Measurements from ENCODE around the gene ZBTB42. TPM values are rescaled to one million over a fixed set of nuclear protein-coding genes. Genes with fewer than 3 reads are reported as not detected.

Gene ZBTB42
- total RNA-seq, 4 donors from 2014 or later, result 5.9 to 12.3 (median 6.7) TPM

GRCh38 chr14:104757238-104757585 is 43.7 kb upstream of the ZBTB42 start:
- H3K4me1 ChIP-seq, result peaks cover 0 to 28% (median 14%) of the 10 kb centered on the region in 4 donors
- no peak overlapping the region for H3K27ac ChIP-seq
- H3K36me3 ChIP-seq, result peaks cover 0 to 71% (median 3%) of the 10 kb centered on the region in 3 donors
- no peak overlapping the region for H3K4me3 ChIP-seq
- no peaks in the 10 kb centered on the region for H3K27me3 ChIP-seq
- no peaks in the 10 kb centered on the region for H3K9me3 ChIP-seq
- TF ChIP-seq POLR2A (IDR thresholded peaks at IDR 0.05) (no peak), CTCF (IDR thresholded peaks at IDR 0.05) (no peak), EP300 (IDR thresholded peaks at IDR 0.05) (no peak)
- WGBS, 2 donors, result 78 to 87% methylated on average over 10 of the region's 10 CpGs
- DNase-seq (ENCODE audit: low spot score in 2 of 2), result no peak

DNA sequence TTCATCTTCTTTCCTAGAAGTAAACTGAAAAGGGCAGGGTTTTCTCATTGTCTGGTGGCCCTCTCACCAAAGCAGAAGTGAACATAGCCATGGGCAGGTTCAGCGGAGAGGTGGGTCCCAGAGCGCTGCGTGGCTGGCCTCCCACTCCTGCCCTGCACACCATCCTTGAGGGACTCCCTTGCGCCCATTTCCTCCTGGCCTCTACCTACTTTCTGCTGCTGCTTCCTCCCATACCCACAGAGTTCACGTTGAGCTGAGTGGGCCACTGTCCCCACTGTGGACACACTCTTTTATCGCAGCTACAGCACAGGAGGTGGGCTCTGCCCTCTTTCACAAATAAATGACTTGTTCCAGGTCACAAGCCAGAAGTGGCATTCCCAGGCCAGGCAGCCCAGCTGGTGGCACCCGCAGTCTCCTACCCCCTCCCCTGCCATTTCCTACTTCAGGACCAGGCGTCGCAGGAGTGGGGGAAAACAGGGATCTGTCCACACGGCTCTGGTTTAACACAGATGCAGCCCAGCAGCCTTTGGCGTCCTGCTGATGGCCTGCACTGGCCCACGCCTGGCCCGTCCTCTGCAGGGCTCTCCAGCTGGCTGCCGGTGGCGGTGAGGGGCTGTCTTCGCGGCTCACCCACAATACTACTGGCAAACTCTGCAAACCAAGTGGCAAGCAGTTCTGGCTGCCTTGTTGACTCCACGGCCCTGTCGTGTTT is 43.1 kb upstream of the ZBTB42 start:
- Histone ChIP-seq H3K4me1 (peaks cover 0 to 26% (median 13%) of the 10 kb centered on the region in 4 donors), H3K9me3 (no peaks in the 10 kb centered on the region), H3K27me3 (no peaks in the 10 kb centered on the region), H3K27ac (no peak overlapping the region), H3K4me3 (no peak overlapping the region), H3K36me3 (peaks cover 0 to 75% (median 3%) of the 10 kb centered on the region in 3 donors)
- no peak for DNase-seq (ENCODE audit: low spot score in 2 of 2)
- 87 to 92% methylated on average over 14 to 19 of the region's 19 CpGs for WGBS, 2 donors
- TF ChIP-seq CTCF (IDR thresholded peaks at IDR 0.05) (no peak), EP300 (IDR thresholded peaks at IDR 0.05) (no peak), POLR2A (IDR thresholded peaks at IDR 0.05) (no peak)

DNA sequence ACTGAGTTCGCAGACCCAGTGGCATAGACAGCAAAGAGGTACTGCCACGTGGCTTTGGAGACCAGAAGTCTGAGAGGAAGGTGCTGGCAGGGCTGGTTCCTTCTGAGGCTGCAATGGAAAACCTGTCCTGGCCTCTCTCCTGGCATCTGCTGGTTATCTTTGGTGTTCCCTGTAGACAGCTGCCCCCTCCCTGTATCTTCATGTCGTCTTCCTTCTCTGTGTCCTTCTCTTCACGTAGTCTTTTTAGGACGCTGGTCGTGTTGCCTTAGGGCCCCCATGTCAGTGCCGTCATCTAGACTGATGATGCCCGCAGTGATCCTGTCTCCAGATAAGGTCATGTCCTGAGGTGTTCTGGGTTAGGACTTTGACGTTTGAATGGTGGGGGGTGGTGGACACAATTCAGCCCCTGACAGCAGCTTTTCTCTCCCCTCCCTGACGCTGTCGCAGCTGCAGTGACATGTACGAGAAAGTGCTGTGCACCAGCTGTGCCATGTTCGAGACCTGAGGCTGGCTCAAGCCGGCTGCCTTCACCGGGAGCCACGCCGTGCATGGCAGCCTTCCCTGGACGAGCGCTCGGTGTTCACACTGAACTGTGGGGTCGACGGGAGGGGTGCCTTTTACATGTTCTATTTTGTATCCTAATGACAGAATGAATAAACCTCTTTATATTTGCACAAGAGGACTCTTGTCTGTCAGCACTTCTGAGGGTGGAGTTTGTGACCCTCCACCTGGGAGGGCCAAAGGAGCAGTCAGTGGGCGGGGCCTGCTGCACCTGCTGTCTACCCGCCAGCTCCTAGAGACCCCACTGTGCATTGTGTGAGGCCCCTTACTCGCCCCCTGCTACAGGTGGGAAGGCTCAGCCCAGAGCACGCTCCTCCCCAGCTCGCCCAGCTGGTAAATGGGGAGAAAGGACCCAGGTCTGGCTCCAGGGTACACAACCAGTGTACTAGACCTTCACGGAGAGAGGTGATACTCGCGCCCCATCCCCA is 41.6 kb upstream of the ZBTB42 start:
- 79 to 85% methylated on average over 29 to 30 of the region's 30 CpGs for WGBS, 2 donors
- H3K4me1 ChIP-seq, result peaks cover 0 to 19% (median 5%) of the 10 kb centered on the region in 4 donors
- no peaks in the 10 kb centered on the region for H3K9me3 ChIP-seq
- H3K36me3 ChIP-seq, result peaks cover 0 to 75% (median 3%) of the 10 kb centered on the region in 3 donors
- no peak overlapping the region for H3K4me3 ChIP-seq
- no peaks in the 10 kb centered on the region for H3K27me3 ChIP-seq
- no peak overlapping the region for H3K27ac ChIP-seq
- DNase-seq (ENCODE audit: low spot score in 2 of 2), result no peak
- no peak for TF ChIP-seq CTCF (IDR thresholded peaks at IDR 0.05)
- TF ChIP-seq POLR2A (IDR thresholded peaks at IDR 0.05), result no peak
- TF ChIP-seq EP300 (IDR thresholded peaks at IDR 0.05), result no peak

DNA sequence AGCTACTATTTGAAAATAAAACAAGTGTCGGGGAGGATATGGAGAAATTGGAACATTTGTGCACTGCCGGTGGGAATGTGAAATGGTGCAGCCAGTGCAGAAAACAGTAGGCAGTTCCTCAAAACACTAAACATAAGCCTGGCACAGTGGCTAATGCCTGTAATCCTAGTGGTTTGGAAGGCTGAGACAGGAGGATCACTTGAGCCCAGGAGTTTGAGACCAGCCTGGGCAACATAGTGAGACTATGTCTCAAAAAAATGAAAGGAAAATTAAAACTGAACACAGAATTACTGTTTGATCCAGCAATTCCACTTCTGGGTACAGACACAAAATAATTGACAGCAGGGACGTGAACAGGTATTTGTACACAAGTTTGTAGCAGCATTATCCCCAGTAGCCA is 35.4 kb upstream of the ZBTB42 start:
- 90 to 95% methylated on average over 3 of the region's 3 CpGs for WGBS, 2 donors

More for the DNA sequence above, 35.4 kb upstream of the ZBTB42 start:
- Histone ChIP-seq H3K4me3 (no peak overlapping the region), H3K36me3 (peaks cover 0 to 30% (median 0%) of the 10 kb centered on the region in 3 donors), H3K27me3 (no peaks in the 10 kb centered on the region), H3K4me1 (peaks cover 0 to 18% (median 7%) of the 10 kb centered on the region in 4 donors), H3K27ac (no peak overlapping the region), H3K9me3 (no peaks in the 10 kb centered on the region)
- TF ChIP-seq EP300 (IDR thresholded peaks at IDR 0.05) (no peak), CTCF (IDR thresholded peaks at IDR 0.05) (no peak), POLR2A (IDR thresholded peaks at IDR 0.05) (no peak)
- DNase-seq (ENCODE audit: low spot score in 2 of 2), result no peak

Data from tibial nerve (tissue), 4 donors.